GM23338 (cell line): ENCODE measurements around the gene CELF2. TPM values are rescaled to one million over a fixed set of nuclear protein-coding genes. Genes with fewer than 3 reads are reported as not detected.

Experiments
- ATAC-seq: fragments of 200-7000 bp; cut with Tn5 transposase; 3 replicates; pipeline ENCODE4 v1.9.1; 2020
- DNase-seq: peaks from one replicate; pipeline ENCODE4 v3.0.0-alpha.2; 2015; ENCODE audit warnings: low spot score
- H2AFZ ChIP-seq: fragments of 200-600 bp; sonication (generic); 2 replicates; pipeline ENCODE4 v1.8.0; 2016; ENCODE audit warnings: antibody characterized with exemption, mild to moderate bottlenecking, moderate library complexity
- H3F3A ChIP-seq: fragments of 200-600 bp; sonication (generic); replicated peaks from 2 replicates; pipeline ENCODE4 v1.8.0; 2017; ENCODE audit warnings: antibody characterized with exemption, mixed run types, low read depth
- H3K27ac ChIP-seq: fragments of 200-600 bp; sonication (generic); 2 replicates; pipeline ENCODE4 v1.6.1; 2016; ENCODE audit warnings: low read depth
- H3K27me3 ChIP-seq: fragments of 200-600 bp; sonication (generic); 2 replicates; pipeline ENCODE4 v1.8.0; 2016; ENCODE audit warnings: mild to moderate bottlenecking, mixed run types, moderate library complexity; ENCODE audit not compliant: insufficient read depth
- H3K36me3 ChIP-seq: fragments of 200-600 bp; sonication (generic); 2 replicates; pipeline ENCODE4 v1.8.0; 2016; ENCODE audit warnings: mild to moderate bottlenecking; ENCODE audit not compliant: insufficient read depth
- H3K4me1 ChIP-seq: fragments of 200-600 bp; sonication (generic); 2 replicates; pipeline ENCODE4 v1.8.0; 2016; ENCODE audit warnings: mild to moderate bottlenecking, moderate library complexity; ENCODE audit not compliant: insufficient read depth
- H3K4me2 ChIP-seq: fragments of 200-600 bp; sonication (generic); 2 replicates; pipeline ENCODE4 v1.7.1; 2017; ENCODE audit warnings: mixed run types
- H3K4me3 ChIP-seq: fragments of 200-600 bp; sonication (generic); 2 replicates; pipeline ENCODE4 v1.6.1; 2016; ENCODE audit warnings: mixed run types
- H3K79me2 ChIP-seq: fragments of 200-600 bp; sonication (generic); replicated peaks from 2 replicates; pipeline ENCODE4 v1.8.0; 2017; ENCODE audit warnings: mild to moderate bottlenecking; ENCODE audit not compliant: insufficient read depth
- H3K9me2 ChIP-seq: fragments of 200-600 bp; sonication (generic); 2 replicates; pipeline ENCODE4 v1.8.0; 2017; ENCODE audit not compliant: insufficient read depth
- H4K20me1 ChIP-seq: fragments of 200-600 bp; sonication (generic); replicated peaks from 2 replicates; pipeline ENCODE4 v1.8.0; 2017; ENCODE audit warnings: mild to moderate bottlenecking; ENCODE audit not compliant: insufficient read depth
- H3K27ac Mint-ChIP-seq: 2 replicates; pipeline ENCODE4 v1.8.0; 2020; ENCODE audit warnings: inconsistent platforms, mild to moderate bottlenecking, moderate library complexity, mixed read lengths
- H3K27me3 Mint-ChIP-seq: 3 replicates; pipeline ENCODE4 v1.8.0; 2022; ENCODE audit warnings: low read depth, mild to moderate bottlenecking, moderate library complexity, mixed read lengths, inconsistent platforms; ENCODE audit not compliant: insufficient read depth, poor library complexity
- H3K36me3 Mint-ChIP-seq: 3 replicates; pipeline ENCODE4 v1.8.0; 2021; ENCODE audit warnings: low read depth, mild to moderate bottlenecking, inconsistent platforms, moderate library complexity, mixed read lengths
- H3K4me1 Mint-ChIP-seq: 3 replicates; pipeline ENCODE4 v1.8.0; 2020; ENCODE audit warnings: mild to moderate bottlenecking, inconsistent platforms, mixed read lengths
- H3K4me3 Mint-ChIP-seq: 3 replicates; pipeline ENCODE4 v1.8.0; 2021; ENCODE audit warnings: moderate library complexity, mild to moderate bottlenecking, inconsistent platforms, mixed read lengths
- H3K9me3 Mint-ChIP-seq: 3 replicates; pipeline ENCODE4 v1.8.0; 2020; ENCODE audit warnings: moderate library complexity, mild to moderate bottlenecking, inconsistent platforms, mixed read lengths
- EZH2 ChIP-seq: fragments of 200-600 bp; sonication (generic); IDR thresholded peaks from one replicate; pipeline ENCODE4 v1.8.0; 2017; ENCODE audit warnings: antibody characterized with exemption, mild to moderate bottlenecking, low read depth; ENCODE audit not compliant: unreplicated experiment
- JUNB ChIP-seq: IDR thresholded peaks from one replicate; pipeline ENCODE4 v1.6.1; 2016; ENCODE audit warnings: antibody characterized with exemption; ENCODE audit not compliant: unreplicated experiment
- NANOG ChIP-seq: IDR thresholded peaks from 2 replicates; pipeline ENCODE4 v1.6.1; 2016; ENCODE audit warnings: antibody characterized with exemption, borderline replicate concordance
- STAT1 ChIP-seq: IDR thresholded peaks from one replicate; pipeline ENCODE4 v1.6.1; 2016; ENCODE audit warnings: antibody characterized with exemption; ENCODE audit not compliant: unreplicated experiment
- polyA plus RNA-seq: library from polyadenylated mRNA; unstranded; fragments of >200 nt; fragmentation: Nextera tagmentation; extraction: Ambion mirVana; gene quantifications from 2 replicates; pipeline ENCODE4 v1.2.1, GENCODE V29; 2016
- total RNA-seq: library from RNA; depleted of rRNA; stranded (reverse); fragments of >200 nt; shearing (Covaris generic); gene quantifications from 2 replicates; pipeline ENCODE4 v1.2.3, GENCODE V29; 2014
- TF ChIP-seq, protein P1 (sequence below): fragments of 250-450 bp; sonication (Bioruptor Pico); IDR thresholded peaks from 2 replicates; pipeline ENCODE4 v1.5.0; 2020; ENCODE audit warnings: mild to moderate bottlenecking, moderate library complexity

Gene CELF2
- total and polyA plus RNA-seq, 2 experiments from 2014 or later, result 18.1 to 22.5 TPM

DNA sequence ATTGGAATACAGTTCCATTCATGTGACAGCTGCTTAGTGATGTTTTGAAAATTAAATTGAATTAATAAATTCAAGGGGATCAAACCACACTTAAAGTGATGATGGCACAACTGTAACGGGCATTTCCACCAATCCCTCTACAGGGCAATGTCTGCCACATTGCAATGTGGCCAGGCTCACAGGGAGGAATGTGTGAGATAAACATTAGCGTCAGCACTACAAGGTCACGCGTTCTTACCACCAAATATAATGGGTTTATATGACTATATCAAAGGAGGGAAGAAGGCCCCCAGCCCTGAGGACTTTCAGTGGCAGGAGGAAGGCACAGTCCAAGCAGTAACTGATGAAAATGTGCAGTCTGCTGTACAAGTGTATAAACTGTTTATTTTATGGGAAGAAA, 31.1 kb upstream of the CELF2 start (continued):
- TF ChIP-seq, protein P1, sequence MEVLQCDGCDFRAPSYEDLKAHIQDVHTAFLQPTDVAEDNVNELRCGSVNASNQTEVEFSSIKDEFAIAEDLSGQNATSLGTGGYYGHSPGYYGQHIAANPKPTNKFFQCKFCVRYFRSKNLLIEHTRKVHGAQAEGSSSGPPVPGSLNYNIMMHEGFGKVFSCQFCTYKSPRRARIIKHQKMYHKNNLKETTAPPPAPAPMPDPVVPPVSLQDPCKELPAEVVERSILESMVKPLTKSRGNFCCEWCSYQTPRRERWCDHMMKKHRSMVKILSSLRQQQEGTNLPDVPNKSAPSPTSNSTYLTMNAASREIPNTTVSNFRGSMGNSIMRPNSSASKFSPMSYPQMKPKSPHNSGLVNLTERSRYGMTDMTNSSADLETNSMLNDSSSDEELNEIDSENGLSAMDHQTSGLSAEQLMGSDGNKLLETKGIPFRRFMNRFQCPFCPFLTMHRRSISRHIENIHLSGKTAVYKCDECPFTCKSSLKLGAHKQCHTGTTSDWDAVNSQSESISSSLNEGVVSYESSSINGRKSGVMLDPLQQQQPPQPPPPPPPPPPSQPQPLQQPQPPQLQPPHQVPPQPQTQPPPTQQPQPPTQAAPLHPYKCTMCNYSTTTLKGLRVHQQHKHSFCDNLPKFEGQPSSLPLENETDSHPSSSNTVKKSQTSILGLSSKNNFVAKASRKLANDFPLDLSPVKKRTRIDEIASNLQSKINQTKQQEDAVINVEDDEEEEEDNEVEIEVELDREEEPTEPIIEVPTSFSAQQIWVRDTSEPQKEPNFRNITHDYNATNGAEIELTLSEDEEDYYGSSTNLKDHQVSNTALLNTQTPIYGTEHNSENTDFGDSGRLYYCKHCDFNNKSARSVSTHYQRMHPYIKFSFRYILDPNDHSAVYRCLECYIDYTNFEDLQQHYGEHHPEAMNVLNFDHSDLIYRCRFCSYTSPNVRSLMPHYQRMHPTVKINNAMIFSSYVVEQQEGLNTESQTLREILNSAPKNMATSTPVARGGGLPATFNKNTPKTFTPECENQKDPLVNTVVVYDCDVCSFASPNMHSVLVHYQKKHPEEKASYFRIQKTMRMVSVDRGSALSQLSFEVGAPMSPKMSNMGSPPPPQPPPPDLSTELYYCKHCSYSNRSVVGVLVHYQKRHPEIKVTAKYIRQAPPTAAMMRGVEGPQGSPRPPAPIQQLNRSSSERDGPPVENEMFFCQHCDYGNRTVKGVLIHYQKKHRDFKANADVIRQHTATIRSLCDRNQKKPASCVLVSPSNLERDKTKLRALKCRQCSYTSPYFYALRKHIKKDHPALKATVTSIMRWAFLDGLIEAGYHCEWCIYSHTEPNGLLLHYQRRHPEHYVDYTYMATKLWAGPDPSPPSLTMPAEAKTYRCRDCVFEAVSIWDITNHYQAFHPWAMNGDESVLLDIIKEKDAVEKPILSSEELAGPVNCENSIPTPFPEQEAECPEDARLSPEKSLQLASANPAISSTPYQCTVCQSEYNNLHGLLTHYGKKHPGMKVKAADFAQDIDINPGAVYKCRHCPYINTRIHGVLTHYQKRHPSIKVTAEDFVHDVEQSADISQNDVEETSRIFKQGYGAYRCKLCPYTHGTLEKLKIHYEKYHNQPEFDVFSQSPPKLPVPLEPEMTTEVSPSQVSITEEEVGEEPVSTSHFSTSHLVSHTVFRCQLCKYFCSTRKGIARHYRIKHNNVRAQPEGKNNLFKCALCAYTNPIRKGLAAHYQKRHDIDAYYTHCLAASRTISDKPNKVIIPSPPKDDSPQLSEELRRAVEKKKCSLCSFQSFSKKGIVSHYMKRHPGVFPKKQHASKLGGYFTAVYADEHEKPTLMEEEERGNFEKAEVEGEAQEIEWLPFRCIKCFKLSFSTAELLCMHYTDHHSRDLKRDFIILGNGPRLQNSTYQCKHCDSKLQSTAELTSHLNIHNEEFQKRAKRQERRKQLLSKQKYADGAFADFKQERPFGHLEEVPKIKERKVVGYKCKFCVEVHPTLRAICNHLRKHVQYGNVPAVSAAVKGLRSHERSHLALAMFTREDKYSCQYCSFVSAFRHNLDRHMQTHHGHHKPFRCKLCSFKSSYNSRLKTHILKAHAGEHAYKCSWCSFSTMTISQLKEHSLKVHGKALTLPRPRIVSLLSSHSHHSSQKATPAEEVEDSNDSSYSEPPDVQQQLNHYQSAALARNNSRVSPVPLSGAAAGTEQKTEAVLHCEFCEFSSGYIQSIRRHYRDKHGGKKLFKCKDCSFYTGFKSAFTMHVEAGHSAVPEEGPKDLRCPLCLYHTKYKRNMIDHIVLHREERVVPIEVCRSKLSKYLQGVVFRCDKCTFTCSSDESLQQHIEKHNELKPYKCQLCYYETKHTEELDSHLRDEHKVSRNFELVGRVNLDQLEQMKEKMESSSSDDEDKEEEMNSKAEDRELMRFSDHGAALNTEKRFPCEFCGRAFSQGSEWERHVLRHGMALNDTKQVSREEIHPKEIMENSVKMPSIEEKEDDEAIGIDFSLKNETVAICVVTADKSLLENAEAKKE (CRISPR knock-in tag), result no peak
- TF ChIP-seq EZH2 (no peak), STAT1 (no peak), NANOG (no peak)

DNA sequence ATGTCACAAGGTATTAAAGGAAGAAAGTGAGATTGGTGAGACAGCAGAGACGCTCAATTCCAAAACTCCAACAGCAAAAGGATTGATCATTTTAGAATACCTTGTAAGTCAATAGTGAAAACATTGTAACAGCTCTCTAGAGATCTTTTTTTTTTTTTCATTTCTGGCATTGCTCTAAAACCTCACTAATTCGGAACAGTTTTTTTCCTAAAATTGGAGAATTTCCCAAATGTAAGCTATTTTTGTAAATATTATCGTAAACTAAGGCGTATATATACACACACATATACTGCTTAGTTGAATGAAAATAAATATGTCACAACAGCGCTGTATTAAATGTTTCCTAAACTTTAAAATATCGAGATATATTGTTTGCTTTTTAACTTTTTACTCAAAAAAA, 30.6 kb upstream of the CELF2 start:
- Histone ChIP-seq H3K4me2 (no peak overlapping the region), H3F3A (no peaks in the 10 kb centered on the region), H4K20me1 (no peaks in the 10 kb centered on the region), H3K36me3 (no peaks in the 10 kb centered on the region), H3K27ac (no peak overlapping the region), H3K4me1 (peaks cover 5% of the 10 kb centered on the region; the same call in 1 of the 2 replicates), H3K4me3 (no peak overlapping the region), H2AFZ (no peak overlapping the region), H3K79me2 (no peaks in the 10 kb centered on the region), H3K27me3 (no peaks in the 10 kb centered on the region), H3K9me2 (no peaks in the 10 kb centered on the region)
- ATAC-seq, result no peak
- H3K27me3 Mint-ChIP-seq, result no peaks in the 10 kb centered on the region
- no peak for TF ChIP-seq JUNB
- TF ChIP-seq, protein P1 (CRISPR knock-in tag), result no peak
- TF ChIP-seq NANOG, result no peak
- no peak overlapping the region for H3K27ac Mint-ChIP-seq
- no peaks in the 10 kb centered on the region for H3K9me3 Mint-ChIP-seq
- H3K4me3 Mint-ChIP-seq, result no peak overlapping the region
- no peak for DNase-seq
- H3K4me1 Mint-ChIP-seq, result peaks cover 4% of the 10 kb centered on the region; the same call in 2 of the 3 replicates
- H3K36me3 Mint-ChIP-seq, result no peaks in the 10 kb centered on the region
